Ishikawa (cell line): ENCODE measurements around the gene PLIN3.

Experiments
- CEBPB ChIP-seq: IDR thresholded peaks from 2 replicates; pipeline ENCODE4 v1.6.1; 2012
- CREB1 ChIP-seq: IDR thresholded peaks from 2 replicates; pipeline ENCODE4 v1.6.1; 2012; ENCODE audit warnings: low read depth
- EGR1 ChIP-seq: IDR thresholded peaks from 2 replicates; pipeline ENCODE4 v1.6.1; 2012
- EP300 ChIP-seq: IDR thresholded peaks from 2 replicates; pipeline ENCODE4 v1.6.1; 2012; ENCODE audit warnings: borderline replicate concordance
- FOXM1 ChIP-seq: IDR thresholded peaks from 2 replicates; pipeline ENCODE4 v1.6.1; 2012; ENCODE audit warnings: low read depth, borderline replicate concordance
- MAX ChIP-seq: IDR thresholded peaks from 2 replicates; pipeline ENCODE4 v1.6.1; 2012
- NFIC ChIP-seq: IDR thresholded peaks from 2 replicates; pipeline ENCODE4 v1.6.1; 2012
- RAD21 ChIP-seq: IDR thresholded peaks from 2 replicates; pipeline ENCODE4 v1.6.1; 2012; ENCODE audit warnings: low read depth
- REST ChIP-seq: IDR thresholded peaks from 2 replicates; pipeline ENCODE4 v1.6.1; 2012; ENCODE audit warnings: low read depth, mild to moderate bottlenecking
- TAF1 ChIP-seq: IDR thresholded peaks from 2 replicates; pipeline ENCODE4 v1.6.1; 2012; ENCODE audit warnings: low read depth, mild to moderate bottlenecking
- TCF12 ChIP-seq: IDR thresholded peaks from 2 replicates; pipeline ENCODE4 v1.6.1; 2012; ENCODE audit warnings: low read depth
- TEAD4 ChIP-seq: IDR thresholded peaks from 2 replicates; pipeline ENCODE4 v1.6.1; 2012
- USF1 ChIP-seq: IDR thresholded peaks from 2 replicates; pipeline ENCODE4 v1.6.1; 2012
- YY1 ChIP-seq: IDR thresholded peaks from 2 replicates; pipeline ENCODE4 v1.6.1; 2012; ENCODE audit warnings: low read depth
- ZBTB7A ChIP-seq: IDR thresholded peaks from 2 replicates; pipeline ENCODE4 v1.6.1; 2012; ENCODE audit warnings: low read depth

Gene PLIN3

GRCh38 chr19:4913996-4914735 is 46.7 kb upstream of the PLIN3 start:
- TF ChIP-seq ZBTB7A (no peak), FOXM1 (no peak), RAD21 (no peak), CREB1 (no peak), TAF1 (no peak), TEAD4 (no peak), TCF12 (no peak)

- TF ChIP-seq TAF1: no peak
- 0 out of 2 replicates have a peak, but pooled peaks have one; percentile 41 for TF ChIP-seq ZBTB7A
- TF ChIP-seq EP300: no peak
- TF ChIP-seq RAD21: peak; percentile 65
- TF ChIP-seq CEBPB: no peak
- TF ChIP-seq TCF12: 0 out of 2 replicates have a peak, but pooled peaks have one; percentile 28
- no peak for TF ChIP-seq YY1
- TF ChIP-seq REST: no peak
- TF ChIP-seq EGR1: no peak
- no peak for TF ChIP-seq USF1
- no peak for TF ChIP-seq FOXM1
- TF ChIP-seq TEAD4: no peak
Observed at GRCh38 chr19:4911786-4912672, 44.6 kb upstream of the PLIN3 start.

GRCh38 chr19:4911314-4911713 is 43.8 kb upstream of the PLIN3 start:
- TF ChIP-seq YY1: no peak
- no peak for TF ChIP-seq MAX
- TF ChIP-seq EGR1: no peak
- no peak for TF ChIP-seq REST
- no peak for TF ChIP-seq EP300
- TF ChIP-seq NFIC: no peak

GRCh38 chr19:4910594-4911281 is 43.3 kb upstream of the PLIN3 start:
- no peak for TF ChIP-seq RAD21
- no peak for TF ChIP-seq EP300
- TF ChIP-seq NFIC: no peak
- TF ChIP-seq TCF12: no peak
- TF ChIP-seq TAF1: no peak
- no peak for TF ChIP-seq ZBTB7A
- no peak for TF ChIP-seq USF1
- TF ChIP-seq CREB1: no peak
- no peak for TF ChIP-seq EGR1
- TF ChIP-seq CEBPB: no peak

GRCh38 chr19:4909897-4910593 is 42.6 kb upstream of the PLIN3 start:
- 0 out of 2 replicates have a peak, but pooled peaks have one; percentile 13 for TF ChIP-seq EGR1
- TF ChIP-seq TCF12: no peak
- peak; percentile 89 for TF ChIP-seq FOXM1
- TF ChIP-seq NFIC: no peak
- no peak for TF ChIP-seq ZBTB7A
- no peak for TF ChIP-seq RAD21
